Measurements from ENCODE around the gene CIC.

The CIC gene

GRCh38 chr19:42290136-42290522 is 21.1 kb downstream of the CIC start:
- DNase-seq: no peak

- peak; percentile 77 for DNase-seq
Measured at GRCh38 chr19:42290523-42291434, 21.7 kb downstream of the CIC start.

- no peak for DNase-seq
Measured at GRCh38 chr19:42291435-42291810, 22.4 kb downstream of the CIC start.

DNA sequence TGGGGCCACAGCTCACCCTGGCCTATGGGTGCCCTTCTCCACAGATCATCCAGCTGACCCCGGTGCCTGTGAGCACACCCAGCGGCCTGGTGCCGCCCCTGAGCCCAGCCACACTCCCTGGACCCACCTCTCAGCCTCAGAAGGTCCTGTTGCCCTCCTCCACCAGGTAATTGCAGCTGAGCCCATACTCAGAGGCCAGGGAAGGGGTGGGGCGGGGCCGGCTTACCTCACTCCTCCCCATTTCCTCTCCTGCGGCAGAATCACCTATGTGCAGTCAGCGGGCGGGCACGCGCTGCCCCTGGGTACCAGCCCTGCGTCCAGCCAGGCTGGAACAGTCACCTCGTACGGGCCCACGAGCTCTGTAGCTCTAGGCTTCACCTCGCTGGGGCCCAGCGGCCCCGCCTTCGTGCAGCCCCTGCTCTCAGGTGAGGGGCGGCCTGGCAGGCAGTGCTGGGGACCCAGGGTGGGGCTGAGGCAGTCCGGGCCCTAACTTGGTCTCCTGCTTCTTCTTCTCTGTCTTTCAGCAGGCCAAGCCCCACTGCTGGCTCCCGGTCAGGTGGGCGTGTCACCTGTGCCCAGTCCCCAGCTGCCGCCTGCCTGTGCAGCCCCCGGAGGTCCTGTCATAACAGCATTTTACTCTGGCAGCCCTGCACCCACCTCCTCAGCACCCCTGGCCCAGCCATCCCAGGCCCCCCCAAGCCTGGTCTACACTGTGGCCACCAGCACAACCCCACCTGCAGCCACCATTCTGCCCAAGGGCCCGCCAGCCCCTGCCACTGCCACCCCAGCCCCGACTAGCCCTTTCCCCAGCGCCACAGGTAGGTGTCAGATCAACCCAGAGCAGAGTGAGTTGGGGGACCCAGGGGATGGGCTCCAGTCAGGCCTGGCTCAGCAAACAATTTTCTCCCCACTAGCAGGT is 23.2 kb downstream of the CIC start:
- no peak for DNase-seq

DNA sequence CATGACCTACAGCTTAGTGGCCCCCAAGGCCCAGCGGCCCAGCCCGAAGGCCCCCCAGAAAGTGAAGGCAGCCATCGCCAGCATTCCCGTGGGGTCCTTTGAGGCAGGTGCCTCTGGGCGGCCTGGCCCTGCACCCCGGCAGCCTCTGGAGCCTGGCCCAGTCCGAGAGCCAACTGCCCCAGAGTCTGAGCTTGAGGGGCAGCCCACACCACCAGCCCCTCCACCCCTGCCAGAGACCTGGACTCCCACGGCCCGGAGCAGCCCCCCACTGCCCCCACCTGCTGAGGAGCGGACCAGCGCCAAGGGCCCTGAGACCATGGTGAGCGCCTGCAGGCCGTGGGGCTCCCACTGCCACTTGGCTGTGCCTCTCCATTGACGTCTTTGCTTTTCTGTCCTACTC is 23.9 kb downstream of the CIC start:
- DNase-seq: no peak

DNA sequence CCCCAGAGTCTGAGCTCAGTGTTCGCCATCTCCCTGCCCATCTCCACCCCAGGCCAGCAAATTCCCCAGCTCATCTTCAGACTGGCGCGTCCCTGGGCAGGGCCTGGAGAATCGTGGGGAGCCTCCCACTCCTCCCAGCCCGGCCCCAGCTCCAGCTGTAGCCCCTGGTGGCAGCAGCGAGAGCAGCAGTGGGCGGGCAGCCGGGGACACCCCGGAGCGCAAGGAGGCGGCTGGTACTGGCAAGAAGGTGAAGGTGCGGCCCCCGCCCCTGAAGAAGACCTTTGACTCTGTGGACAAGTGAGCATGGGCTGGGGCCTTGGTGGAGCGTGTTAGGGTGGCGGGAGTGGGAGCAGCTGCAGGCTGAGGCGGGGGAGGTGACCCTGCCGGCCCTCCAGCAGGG is 24.5 kb downstream of the CIC start:
- DNase-seq: no peak

GRCh38 chr19:42293948-42294347 is 24.9 kb downstream of the CIC start:
- DNase-seq: no peak

DNA sequence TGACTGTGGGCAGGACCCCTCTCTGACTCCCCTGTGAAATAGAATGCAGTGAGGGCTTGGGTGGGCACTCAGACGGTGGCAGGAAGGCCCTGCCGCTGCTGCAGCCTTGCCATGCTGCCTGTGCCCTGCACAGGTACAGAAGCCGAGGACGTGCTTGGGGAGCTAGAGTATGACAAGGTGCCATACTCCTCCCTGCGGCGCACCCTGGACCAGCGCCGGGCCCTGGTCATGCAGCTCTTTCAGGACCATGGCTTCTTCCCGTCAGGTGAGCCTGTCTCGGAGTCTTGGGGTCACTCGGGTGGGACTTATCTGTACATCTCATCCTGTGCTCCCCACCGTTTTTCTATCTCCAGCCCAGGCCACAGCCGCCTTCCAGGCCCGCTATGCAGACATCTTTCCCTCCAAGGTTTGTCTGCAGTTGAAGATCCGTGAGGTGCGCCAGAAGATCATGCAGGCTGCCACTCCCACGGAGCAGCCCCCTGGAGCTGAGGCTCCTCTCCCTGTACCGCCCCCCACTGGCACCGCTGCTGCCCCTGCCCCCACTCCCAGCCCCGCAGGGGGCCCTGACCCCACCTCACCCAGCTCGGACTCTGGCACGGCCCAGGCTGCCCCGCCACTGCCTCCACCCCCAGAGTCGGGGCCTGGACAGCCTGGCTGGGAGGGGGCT is 25.6 kb downstream of the CIC start:
- no peak for DNase-seq

DNA sequence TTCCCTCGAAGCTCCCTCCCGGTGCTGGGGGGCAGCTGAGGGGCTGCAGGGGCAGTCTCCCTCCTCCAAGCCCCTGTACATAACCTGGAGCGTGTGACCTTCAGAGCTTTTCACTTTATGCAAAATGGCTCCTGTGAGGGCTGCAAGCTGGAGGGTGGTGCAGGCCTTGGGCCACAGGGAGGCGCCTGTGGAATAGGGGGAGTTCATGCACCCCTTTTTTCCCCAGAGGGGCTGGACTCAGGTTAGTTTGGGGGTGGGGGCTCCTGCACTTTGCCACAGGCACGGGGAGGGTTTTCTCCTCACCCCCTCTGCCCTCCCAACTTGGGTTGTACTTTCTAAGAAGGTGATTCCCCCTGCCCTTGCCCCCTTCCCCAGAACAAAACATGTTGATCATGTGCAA is 26.3 kb downstream of the CIC start:
- no peak for DNase-seq

DNA sequence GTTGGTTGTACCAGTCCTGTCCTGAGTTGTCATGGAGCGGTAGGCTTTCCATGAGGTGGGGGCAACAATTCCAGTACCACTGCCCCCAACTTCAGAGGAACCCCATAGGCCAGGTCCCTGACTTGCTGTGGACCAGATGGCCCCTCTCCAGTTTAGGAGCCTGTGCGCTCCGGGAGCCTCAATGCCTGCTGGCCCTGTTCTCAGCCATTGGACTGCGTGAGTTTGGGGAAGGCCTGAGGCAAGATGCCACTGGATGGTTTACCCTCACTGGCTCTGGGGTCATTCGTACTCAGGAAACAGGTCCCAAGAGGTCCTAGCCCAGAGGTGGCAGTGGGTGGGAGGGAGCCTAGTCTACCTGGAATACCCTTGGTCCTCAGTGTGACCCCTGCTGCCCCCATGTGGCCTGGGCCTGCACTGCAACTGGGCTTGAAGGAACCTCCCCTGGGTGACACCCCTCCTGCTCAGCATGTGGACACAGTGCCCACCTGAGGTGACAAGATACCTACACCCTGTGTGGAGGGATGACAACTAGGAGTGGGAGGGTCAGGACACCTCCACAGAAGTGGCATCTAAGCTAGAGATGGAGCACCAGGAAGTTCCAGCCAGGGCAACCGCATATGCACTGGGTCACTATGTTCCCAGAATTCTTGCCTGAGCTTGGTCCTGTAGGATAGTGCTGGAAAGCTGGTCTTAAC is 26.9 kb downstream of the CIC start:
- peak; percentile 98 for DNase-seq

GRCh38 chr19:42297039-42297438 is 28.0 kb downstream of the CIC start:
- no peak for DNase-seq

- DNase-seq: peak; percentile 52
Measured at GRCh38 chr19:42301646-42302203, 32.7 kb downstream of the CIC start, which contains the start of gene PRR19. Gene PRR19, plus strand, starts transcription at chr19:42302132. Its CDS starts 7,453 bp downstream, at chr19:42309585.

DNA sequence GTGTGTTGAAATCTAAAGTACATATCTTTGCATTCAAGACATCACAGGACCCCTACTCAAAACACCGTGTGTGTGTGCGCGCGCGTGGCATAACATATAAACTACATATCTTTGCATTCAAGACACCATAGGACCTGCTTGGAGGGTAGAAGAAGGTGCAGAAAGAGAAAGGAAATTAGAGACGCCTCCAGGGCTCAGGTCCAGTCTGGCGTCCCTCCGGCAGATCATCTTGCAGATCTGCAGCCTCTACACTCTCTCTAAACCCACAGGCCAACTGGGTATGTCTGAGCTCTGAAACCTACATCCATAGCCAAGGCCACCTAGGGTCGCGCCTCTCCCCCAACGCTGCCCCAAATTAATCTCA is 34.0 kb downstream of the CIC start:
- no peak for DNase-seq

GRCh38 chr19:42303876-42304275 is 34.8 kb downstream of the CIC start:
- DNase-seq: no peak

GRCh38 chr19:42306646-42307045 is 37.6 kb downstream of the CIC start:
- no peak for DNase-seq

DNA sequence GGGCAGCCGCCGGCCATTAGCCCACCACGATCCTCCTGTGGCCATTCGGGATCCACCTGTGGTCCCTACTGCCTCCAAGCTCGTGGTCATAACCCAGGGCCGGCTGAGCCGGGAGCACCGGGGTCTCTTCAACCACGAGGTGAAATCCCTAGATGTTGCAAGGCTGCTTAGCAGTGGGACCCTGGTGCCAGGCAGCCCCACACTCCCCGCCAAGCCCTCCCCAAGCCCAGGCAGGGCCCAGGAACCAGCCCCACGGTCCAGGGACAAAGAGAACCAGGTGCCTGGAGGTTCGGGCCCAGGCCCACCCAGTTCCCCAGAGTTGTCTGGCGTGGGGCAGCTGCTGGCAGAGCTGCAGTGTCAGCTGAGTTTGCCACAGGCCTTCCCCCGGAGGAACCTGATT is 40.6 kb downstream of the CIC start:
- DNase-seq: no peak

DNA sequence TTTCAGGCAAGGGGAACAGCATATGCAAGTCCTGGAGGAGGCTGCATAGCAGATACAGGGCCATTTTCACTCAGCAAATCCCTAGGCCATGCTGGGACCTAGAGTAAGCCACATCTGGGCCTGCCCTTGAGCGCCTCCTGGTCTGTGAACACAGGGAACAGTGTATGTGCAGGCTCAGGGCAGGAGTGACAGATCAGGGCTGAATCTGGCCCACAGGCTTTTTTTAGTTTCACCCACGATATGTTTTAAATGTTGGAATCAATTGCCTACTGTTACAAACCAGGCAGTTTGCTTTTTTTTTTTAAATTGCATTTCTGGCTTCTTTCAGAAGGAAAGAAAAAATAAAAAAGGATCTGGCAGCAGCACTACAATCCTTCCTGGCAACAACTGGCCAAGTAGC is 42.6 kb downstream of the CIC start:
- no peak for DNase-seq

DNA sequence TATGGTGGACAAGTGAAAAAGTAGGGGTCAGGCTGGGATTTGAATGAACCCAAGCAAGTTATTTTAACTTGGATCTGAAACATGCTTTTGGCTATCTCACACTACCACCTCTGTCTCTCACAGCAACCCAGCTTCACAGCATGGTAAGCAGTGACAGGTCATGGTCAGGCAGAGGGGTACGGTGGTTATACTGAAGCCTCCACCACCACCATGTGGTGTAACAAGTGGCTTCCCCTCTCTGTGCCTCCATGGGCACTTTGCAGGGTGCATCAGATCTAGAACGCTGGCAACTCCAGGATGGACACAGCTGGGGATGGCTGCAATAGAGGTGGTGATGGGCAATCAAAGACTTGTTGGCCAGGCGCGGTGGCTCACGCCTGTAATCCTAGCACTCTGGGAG is 43.3 kb downstream of the CIC start:
- DNase-seq: no peak

DNA sequence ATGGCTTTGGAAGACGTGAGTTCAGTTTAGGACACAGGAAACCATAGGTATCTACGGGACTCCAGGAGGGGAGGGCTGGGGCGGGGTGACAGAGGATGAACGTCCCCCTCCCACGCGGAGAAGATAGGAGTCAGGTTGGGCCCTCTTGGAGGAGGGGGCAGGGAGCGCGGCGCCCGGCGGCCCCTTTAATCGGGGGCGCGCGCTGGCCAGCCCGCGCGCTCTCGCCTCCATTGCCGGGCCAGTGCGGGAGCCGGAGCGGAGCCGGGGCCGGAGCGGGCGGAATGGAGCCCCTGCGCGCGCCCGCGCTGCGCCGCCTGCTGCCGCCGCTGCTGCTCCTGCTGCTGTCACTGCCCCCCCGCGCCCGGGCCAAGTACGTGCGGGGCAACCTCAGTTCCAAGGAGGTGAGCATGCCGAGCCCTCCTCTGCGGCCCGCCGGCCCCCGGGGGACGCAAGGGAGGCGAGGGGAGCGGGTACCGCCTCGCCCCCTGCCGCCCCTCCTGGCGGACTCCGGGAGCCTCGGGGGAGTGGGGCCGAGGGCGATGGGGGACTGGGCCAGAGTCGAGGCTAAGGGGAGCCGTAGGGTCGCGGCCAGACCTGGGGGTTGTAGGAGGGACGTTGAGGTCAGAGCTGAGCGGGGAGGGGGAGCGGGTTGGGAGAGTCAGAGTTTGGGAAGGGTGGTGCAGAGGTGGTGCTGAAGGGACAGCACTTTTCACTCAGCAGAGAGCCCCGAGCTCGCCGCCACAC is 44.2 kb downstream of the CIC start, which contains the start of gene TMEM145:
Gene TMEM145, plus strand, starts transcription at position 214 of the 744 bp plus-strand sequence. Its CDS starts 68 bp downstream, at position 282.
- DNase-seq: peak; percentile 65

DNA sequence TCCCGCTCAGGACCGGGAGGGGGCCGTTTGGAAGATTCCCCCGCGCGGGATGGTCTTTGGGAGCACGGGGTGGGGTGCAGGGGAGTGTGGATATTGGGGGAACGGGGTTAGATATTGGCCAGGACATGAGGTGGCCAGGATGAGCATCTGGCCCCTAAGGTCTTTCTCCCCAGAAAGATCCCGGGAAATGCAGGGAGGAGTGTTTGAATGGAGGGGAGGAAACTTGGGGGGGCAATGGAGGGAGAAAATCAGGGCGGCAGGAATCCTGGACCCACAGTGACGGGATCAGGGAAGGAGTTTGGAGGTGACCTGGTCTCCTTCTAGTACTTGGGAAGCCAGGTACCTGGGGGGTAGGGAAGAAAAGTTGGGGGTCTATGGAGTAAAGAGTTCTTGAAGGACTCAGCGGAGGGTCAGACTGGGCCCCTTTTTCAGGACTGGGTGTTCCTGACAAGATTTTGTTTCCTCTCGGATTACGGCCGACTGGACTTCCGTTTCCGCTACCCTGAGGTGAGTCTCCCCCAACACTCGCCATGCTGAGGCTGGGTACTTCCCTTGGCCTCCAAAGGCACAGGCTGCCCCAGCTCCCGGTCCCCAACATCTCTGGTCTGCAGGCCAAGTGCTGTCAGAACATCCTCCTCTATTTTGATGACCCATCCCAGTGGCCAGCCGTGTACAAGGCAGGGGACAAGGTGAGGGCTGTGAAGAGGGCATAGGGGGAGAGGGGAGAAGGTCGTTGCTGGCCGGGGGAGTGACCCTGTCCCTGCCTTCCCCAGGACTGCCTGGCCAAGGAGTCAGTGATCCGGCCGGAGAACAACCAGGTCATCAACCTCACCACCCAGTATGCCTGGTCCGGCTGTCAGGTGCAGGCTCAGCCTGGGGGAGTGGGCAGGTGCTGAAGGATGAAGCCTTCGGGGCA is 45.0 kb downstream of the CIC start:
- DNase-seq: no peak

Measured in stimulated activated CD8-positive, alpha-beta memory T cell treated with anti-CD3 and anti-CD28 coated beads, Interleukin-4, amount 100 ng/mL, for 48 hours (primary cell).